ENCODE data around the gene GXYLT2. TPM values are rescaled to one million over a fixed set of nuclear protein-coding genes. Genes with fewer than 3 reads are reported as not detected.
A peak's percentile ranks its signal among the peaks of the same experiment; 100 is the strongest.

GXYLT2 gene
- total RNA-seq, 1 donor from 2014 or later, result 16.2 TPM

DNA sequence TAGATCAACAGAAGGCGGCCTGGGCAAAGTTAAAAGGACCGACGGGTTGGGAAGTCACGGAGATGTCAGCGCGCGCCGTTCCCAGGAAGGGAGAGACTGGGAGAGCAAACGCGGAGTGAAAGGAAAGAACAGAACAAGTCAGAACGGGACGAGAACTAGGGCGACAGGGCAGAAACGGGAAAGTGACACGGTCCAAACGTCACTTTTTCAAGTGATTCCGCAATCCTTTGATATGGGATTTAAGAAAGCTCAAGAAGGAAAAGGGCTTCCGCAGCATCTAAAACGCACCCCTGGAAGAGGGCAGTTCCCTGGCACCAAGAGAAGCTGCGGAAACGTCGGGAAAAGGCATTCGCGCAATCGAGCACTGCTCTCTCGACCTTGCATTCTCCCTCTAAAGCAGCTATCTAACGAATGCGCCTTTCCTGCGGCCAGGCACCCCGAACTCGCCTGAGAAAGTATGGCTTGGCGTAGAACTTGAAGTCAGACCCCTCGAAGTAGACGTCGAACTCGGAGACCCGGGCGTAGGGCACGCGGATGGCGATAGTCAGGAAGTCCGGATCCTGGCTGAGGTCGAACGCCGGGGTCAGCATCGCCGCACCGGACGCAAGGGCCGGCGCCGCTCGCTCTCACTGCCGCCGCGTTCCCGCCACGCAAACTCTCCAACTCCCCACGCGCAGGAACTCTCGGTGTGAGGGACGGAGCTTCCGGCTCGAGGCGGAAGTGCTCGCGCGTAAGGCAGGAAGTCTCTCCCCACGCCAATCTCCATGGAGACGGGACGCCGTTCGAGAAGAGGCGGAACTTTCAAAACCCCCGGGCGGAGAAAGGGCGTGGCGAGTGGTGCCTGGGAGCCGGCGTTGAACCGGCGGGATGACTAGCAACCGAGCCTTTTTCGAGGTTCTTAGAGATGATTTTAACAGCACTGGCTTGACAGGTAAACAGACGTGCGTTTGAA is 39.8 kb upstream of the GXYLT2 start, which contains the start of gene SHQ1:
SHQ1 (minus strand) TSS at position 695 of the 952 bp plus-strand sequence; CDS start at position 590, 105 bp downstream.
- Histone ChIP-seq H3K36me3 (no peaks in the 10 kb centered on the region), H3K4me3 (peak within 1 kb of the TSS; percentile 96), H3K27ac (replicated peaks) (peak within 1 kb of the TSS; percentile 90), H3K9me3 (replicated peaks) (no peaks in the 10 kb centered on the region), H3K27me3 (ENCODE audit: low read depth) (no peaks in the 10 kb centered on the region), H3K4me1 (peaks cover 45% of the 10 kb centered on the region)
- peak; percentile 96 for DNase-seq
- TF ChIP-seq, protein P1, sequence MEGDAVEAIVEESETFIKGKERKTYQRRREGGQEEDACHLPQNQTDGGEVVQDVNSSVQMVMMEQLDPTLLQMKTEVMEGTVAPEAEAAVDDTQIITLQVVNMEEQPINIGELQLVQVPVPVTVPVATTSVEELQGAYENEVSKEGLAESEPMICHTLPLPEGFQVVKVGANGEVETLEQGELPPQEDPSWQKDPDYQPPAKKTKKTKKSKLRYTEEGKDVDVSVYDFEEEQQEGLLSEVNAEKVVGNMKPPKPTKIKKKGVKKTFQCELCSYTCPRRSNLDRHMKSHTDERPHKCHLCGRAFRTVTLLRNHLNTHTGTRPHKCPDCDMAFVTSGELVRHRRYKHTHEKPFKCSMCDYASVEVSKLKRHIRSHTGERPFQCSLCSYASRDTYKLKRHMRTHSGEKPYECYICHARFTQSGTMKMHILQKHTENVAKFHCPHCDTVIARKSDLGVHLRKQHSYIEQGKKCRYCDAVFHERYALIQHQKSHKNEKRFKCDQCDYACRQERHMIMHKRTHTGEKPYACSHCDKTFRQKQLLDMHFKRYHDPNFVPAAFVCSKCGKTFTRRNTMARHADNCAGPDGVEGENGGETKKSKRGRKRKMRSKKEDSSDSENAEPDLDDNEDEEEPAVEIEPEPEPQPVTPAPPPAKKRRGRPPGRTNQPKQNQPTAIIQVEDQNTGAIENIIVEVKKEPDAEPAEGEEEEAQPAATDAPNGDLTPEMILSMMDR (IDR thresholded peaks at IDR 0.05; ENCODE audit: borderline replicate concordance), result no peak
- intact Hi-C loops (cut with micrococcal nuclease), result no loop called here

DNA sequence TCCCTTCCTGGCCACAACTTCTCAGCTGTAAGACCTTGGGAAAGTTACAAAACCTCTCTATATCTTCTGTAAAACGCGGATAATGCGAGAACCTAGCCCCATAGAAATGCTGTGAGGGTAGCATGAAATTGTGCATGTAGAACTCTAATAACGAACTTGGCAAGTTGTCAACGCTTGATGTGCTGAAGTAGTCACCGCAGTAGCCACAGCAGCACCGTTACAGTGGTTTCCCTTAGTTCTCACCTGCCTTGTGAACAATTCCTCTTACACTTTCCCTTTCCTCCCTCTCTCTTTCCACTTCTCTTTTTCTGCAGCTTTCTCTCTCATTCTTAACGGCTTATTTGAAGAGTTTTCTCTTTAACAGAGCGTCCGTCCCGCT is 39.2 kb upstream of the GXYLT2 start:
- Histone ChIP-seq H3K36me3 (no peaks in the 10 kb centered on the region), H3K4me3 (peak overlapping the region; percentile 96), H3K9me3 (replicated peaks) (no peaks in the 10 kb centered on the region), H3K27ac (replicated peaks) (peak overlapping the region; percentile 90), H3K4me1 (peaks cover 45% of the 10 kb centered on the region), H3K27me3 (ENCODE audit: low read depth) (no peaks in the 10 kb centered on the region)
- no peak for DNase-seq
- TF ChIP-seq, protein P1 (IDR thresholded peaks at IDR 0.05; ENCODE audit: borderline replicate concordance), result no peak
- intact Hi-C loops (cut with micrococcal nuclease), result no loop called here

GRCh38 chr3:72855001-72855400 is 32.8 kb upstream of the GXYLT2 start:
- no peaks in the 10 kb centered on the region for H3K36me3 ChIP-seq
- peaks cover 10% of the 10 kb centered on the region for H3K27me3 ChIP-seq (ENCODE audit: low read depth)
- H3K9me3 ChIP-seq (replicated peaks), result no peaks in the 10 kb centered on the region
- H3K27ac ChIP-seq (replicated peaks), result no peak overlapping the region
- no peak overlapping the region for H3K4me3 ChIP-seq
- no peaks in the 10 kb centered on the region for H3K4me1 ChIP-seq
- intact Hi-C loops (cut with micrococcal nuclease), result loop anchor here (10.0 kb wide), 1 partner anchor 230 kb away; no protein-coding TSS in a partner anchor
- TF ChIP-seq, protein P1 (IDR thresholded peaks at IDR 0.05; ENCODE audit: borderline replicate concordance), result no peak
- DNase-seq, result no peak

GRCh38 chr3:72860053-72860452 is 27.8 kb upstream of the GXYLT2 start:
- DNase-seq, result no peak
- Histone ChIP-seq H3K27me3 (ENCODE audit: low read depth) (peaks cover 6% of the 10 kb centered on the region), H3K27ac (replicated peaks) (no peak overlapping the region), H3K4me3 (no peak overlapping the region), H3K9me3 (replicated peaks) (no peaks in the 10 kb centered on the region), H3K36me3 (no peaks in the 10 kb centered on the region), H3K4me1 (no peaks in the 10 kb centered on the region)
- TF ChIP-seq, protein P1 (IDR thresholded peaks at IDR 0.05; ENCODE audit: borderline replicate concordance), result no peak
- intact Hi-C loops (cut with micrococcal nuclease), result no loop called here

DNA sequence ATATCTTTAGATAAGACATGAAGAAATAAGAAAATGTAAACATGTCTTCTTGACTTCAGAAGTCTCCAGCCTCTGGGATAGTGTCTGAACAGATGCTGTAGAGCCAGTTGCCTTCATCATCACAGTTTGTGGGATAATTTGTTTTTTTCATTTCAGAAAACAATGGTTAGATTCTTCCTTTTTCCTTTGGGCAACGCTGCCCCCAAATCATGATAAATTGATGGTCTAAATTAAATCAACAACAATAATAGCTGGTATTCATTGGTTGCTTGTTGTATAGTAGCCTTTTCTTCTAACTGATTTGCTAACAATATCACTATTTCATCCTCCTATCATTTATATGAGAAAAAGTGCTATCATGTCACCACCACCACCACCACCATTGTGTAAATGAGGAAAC is 27.0 kb upstream of the GXYLT2 start:
- H3K36me3 ChIP-seq, result no peaks in the 10 kb centered on the region
- no peaks in the 10 kb centered on the region for H3K9me3 ChIP-seq (replicated peaks)
- H3K27me3 ChIP-seq (ENCODE audit: low read depth), result no peaks in the 10 kb centered on the region
- H3K4me3 ChIP-seq, result no peak overlapping the region
- intact Hi-C loops (cut with micrococcal nuclease), result no loop called here
- H3K27ac ChIP-seq (replicated peaks), result no peak overlapping the region
- no peaks in the 10 kb centered on the region for H3K4me1 ChIP-seq
- no peak for DNase-seq
- TF ChIP-seq, protein P1 (IDR thresholded peaks at IDR 0.05; ENCODE audit: borderline replicate concordance), result no peak
